ENCODE data around the gene ITGA6.

The ITGA6 gene

DNA sequence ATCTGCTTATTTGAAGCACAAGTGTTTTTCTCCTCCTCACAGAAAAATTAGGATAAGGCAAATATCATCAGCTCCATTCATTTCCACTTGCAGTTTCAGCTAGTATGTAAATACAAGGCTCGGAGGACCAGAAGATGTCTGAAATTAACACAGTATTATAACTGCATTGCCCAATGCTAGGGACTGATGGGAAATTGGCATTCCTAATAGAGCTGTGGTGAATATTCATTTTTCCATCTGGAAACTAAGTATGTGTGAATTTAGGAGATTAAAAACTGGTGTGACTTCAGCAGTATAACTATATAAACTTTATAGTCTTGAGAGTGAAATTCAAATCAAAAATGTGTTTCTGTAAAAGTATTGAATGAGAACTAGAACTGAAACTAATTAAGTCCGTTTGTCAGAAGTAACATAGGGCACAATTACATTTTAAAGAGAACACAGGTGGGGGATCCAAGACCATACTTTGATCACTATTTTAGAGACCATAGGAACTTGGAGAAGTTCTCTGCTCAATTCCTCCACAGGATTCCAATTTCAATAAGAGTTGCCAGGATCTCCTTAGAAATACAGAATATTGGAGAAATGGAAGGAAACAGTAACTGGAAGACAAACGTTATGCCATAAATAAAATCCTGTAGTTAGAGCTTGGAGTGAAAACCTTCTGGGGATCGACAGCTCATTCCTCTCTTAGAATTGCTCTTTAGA is 12.1 kb upstream of the ITGA6 start:
- TF ChIP-seq, protein P1, sequence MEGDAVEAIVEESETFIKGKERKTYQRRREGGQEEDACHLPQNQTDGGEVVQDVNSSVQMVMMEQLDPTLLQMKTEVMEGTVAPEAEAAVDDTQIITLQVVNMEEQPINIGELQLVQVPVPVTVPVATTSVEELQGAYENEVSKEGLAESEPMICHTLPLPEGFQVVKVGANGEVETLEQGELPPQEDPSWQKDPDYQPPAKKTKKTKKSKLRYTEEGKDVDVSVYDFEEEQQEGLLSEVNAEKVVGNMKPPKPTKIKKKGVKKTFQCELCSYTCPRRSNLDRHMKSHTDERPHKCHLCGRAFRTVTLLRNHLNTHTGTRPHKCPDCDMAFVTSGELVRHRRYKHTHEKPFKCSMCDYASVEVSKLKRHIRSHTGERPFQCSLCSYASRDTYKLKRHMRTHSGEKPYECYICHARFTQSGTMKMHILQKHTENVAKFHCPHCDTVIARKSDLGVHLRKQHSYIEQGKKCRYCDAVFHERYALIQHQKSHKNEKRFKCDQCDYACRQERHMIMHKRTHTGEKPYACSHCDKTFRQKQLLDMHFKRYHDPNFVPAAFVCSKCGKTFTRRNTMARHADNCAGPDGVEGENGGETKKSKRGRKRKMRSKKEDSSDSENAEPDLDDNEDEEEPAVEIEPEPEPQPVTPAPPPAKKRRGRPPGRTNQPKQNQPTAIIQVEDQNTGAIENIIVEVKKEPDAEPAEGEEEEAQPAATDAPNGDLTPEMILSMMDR (IDR thresholded peaks at IDR 0.05; ENCODE audit: low read depth, low read length, missing control alignments) = no peak
- no peak for DNase-seq (ENCODE audit: low read depth)
- in situ Hi-C loops (cut with HindIII; ENCODE audit: low sequenced_read_pairs) = no loop called here

DNA sequence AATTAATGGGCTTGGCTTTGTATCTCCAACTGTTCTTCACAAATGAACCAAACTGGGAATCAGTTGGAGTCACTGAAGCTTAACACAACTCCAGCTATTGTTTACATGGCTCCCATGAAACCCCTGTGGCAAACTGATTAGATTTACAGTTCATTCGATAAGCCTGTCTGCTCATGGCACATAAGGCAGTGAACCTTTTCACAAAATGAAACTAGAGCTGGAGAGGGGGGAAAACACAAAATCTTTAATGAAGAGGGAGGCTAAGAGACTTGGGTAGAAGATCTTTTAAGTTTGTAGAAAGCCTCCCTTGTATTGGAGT is 11.6 kb upstream of the ITGA6 start:
- DNase-seq (ENCODE audit: low read depth) = no peak
- TF ChIP-seq, protein P1 (IDR thresholded peaks at IDR 0.05; ENCODE audit: low read depth, low read length, missing control alignments) = no peak
- H3K4me3 ChIP-seq (ENCODE audit: low read depth, low read length) = no peak overlapping the region
- in situ Hi-C loops (cut with HindIII; ENCODE audit: low sequenced_read_pairs) = no loop called here

More for the DNA sequence above, 12.1 kb upstream of the ITGA6 start:
- H3K4me3 ChIP-seq (ENCODE audit: low read depth, low read length) = no peak overlapping the region

DNA sequence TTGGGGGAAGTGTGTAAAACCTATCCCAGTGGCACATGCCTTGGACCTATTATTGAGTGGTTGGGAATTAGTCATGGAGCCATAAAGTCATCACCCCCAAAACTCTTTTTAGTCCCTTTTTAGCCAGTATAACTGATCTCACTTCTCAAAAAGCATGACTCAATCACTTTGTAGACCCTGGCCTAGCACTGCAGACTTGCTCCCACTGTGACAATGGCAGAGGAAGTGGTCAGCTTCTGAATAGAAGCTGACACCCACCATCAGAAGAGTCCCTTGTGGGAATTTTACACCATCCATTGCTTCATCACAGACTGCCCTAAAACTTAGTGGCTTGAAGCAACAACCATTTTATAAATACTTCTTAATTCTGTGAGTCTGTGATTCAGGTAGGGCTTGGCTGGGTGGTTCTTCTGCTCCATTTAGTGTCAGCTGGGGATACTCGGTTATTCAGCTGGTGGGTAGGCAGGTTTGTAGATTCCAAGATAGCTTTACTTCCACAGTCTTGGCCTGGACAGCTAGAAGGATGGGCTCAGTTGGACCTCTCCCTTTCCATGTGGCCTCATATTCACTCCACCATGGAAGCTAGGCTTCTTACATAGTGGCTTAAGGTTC is 10.8 kb upstream of the ITGA6 start:
- TF ChIP-seq, protein P1 (IDR thresholded peaks at IDR 0.05; ENCODE audit: low read depth, low read length, missing control alignments) = no peak
- in situ Hi-C loops (cut with HindIII; ENCODE audit: low sequenced_read_pairs) = no loop called here
- H3K4me3 ChIP-seq (ENCODE audit: low read depth, low read length) = no peak overlapping the region

DNA sequence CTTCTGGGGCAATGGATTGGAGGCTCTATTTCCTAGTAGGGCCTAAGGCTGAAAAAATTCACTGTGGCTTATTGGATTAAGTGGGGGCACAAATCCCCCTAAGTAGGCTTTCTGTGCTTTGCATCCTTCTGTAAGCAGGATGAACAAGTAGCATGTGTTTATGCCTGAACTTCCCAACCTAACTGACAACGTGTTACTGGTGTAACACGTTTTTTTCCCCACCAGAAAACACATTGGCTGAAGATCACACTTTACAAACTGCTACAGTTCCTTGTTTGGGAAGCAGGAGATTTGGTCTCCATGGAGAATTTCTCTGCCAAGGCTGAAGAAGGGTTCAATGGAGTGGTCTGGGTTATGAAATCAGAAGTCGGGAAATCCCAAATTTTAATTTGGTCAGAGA is 7.2 kb upstream of the ITGA6 start:
- in situ Hi-C loops (cut with HindIII; ENCODE audit: low sequenced_read_pairs) = no loop called here
- TF ChIP-seq, protein P1 (IDR thresholded peaks at IDR 0.05; ENCODE audit: low read depth, low read length, missing control alignments) = no peak
- no peak overlapping the region for H3K4me3 ChIP-seq (ENCODE audit: low read depth, low read length)
- no peak for DNase-seq (ENCODE audit: low read depth)

More for the DNA sequence above, 10.8 kb upstream of the ITGA6 start:
- DNase-seq (ENCODE audit: low read depth) = no peak

DNA sequence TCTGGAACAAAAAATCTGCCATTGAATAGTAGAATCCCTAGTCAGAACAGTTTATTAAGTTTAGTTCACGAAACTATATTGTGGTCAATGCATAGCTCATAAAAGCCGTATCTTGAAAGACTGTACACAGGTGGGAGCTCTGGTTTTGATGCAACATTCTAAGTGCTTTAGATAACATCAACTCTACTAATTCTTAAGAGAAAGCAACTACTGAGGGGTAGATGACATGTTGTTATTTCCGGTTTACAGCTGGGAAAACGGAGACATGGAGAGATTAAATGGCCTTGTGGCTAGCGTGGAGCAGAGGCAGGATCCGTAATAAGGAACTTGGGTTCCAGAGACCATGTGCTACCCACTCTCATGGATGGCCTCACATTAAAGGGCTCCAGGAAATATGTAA is 4.2 kb upstream of the ITGA6 start:
- no peak for DNase-seq (ENCODE audit: low read depth)
- in situ Hi-C loops (cut with HindIII; ENCODE audit: low sequenced_read_pairs) = no loop called here
- TF ChIP-seq, protein P1 (IDR thresholded peaks at IDR 0.05; ENCODE audit: low read depth, low read length, missing control alignments) = no peak
- H3K4me3 ChIP-seq (ENCODE audit: low read depth, low read length) = no peak overlapping the region

DNA sequence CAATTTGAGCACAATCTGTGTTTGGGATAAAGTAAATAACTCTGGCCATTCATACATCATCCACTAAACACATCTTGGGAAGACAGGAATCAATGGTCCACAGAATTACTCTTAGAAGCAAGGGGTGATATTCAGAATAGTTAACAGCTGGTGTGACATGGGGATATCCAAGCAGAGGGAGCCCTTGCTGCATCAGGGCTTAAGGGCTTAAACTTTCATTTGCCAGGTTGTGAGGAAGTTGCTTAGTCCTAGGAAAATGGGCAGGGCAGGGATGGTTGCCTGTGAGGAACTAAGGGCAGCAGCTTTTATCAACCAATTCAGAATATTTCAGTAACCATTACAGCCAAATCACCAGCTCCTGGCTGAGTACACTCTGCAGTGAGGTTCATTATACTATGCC is 2.0 kb upstream of the ITGA6 start:
- in situ Hi-C loops (cut with HindIII; ENCODE audit: low sequenced_read_pairs) = no loop called here
- TF ChIP-seq, protein P1 (IDR thresholded peaks at IDR 0.05; ENCODE audit: low read depth, low read length, missing control alignments) = no peak
- H3K4me3 ChIP-seq (ENCODE audit: low read depth, low read length) = no peak overlapping the region
- DNase-seq (ENCODE audit: low read depth) = no peak
